Skeletal muscle tissue (tissue), 4 donors: ENCODE measurements around the gene PDCD2L. TPM values are rescaled to one million over a fixed set of nuclear protein-coding genes. Genes with fewer than 3 reads are reported as not detected.
"Not testable (repeated sequence)": the region's sequence is repeated elsewhere in the genome, so short reads cannot be mapped to it uniquely, and the experiment has no call there.

ENCODE experiments used
- H3K27ac ChIP-seq: one replicate; pipeline ENCODE4 v1.7.0; 2013; ENCODE audit warnings: mild to moderate bottlenecking, low read depth, low read length, inconsistent platforms
- H3K27me3 ChIP-seq, 3 donors: one replicate each; pipeline ENCODE4 v1.7.0; 2013; ENCODE audit warnings: low read length in 3 of 3; ENCODE audit not compliant: control insufficient read depth in 3 of 3, insufficient read depth in 3 of 3
- H3K36me3 ChIP-seq, 3 donors: one replicate each; pipeline ENCODE4 v1.7.0; 2013; ENCODE audit warnings: low read length in 3 of 3; ENCODE audit not compliant: control insufficient read depth in 3 of 3, insufficient read depth in 3 of 3
- H3K4me1 ChIP-seq, 3 donors: one replicate each; pipeline ENCODE4 v1.7.0; 2013; ENCODE audit warnings: low read length in 3 of 3, mild to moderate bottlenecking in 3 of 3; ENCODE audit not compliant: control insufficient read depth in 3 of 3, insufficient read depth in 3 of 3
- H3K4me3 ChIP-seq, 3 donors: one replicate each; pipeline ENCODE4 v1.7.0; 2013; ENCODE audit warnings: low read length in 3 of 3
- H3K9ac ChIP-seq, 3 donors: one replicate each; pipeline ENCODE4 v1.7.0; 2013; ENCODE audit warnings: low read length in 3 of 3, mild to moderate bottlenecking in 3 of 3, moderate library complexity in 2 of 3, low read depth in 1 of 3
- H3K9me3 ChIP-seq, 3 donors: one replicate each; pipeline ENCODE4 v1.7.0; 2013; ENCODE audit warnings: low read length in 3 of 3; ENCODE audit not compliant: control insufficient read depth in 3 of 3
- total RNA-seq: library from RNA; depleted of rRNA; stranded (reverse); fragments of >200 nt; gene quantifications from one replicate; pipeline ENCODE4 v1.2.3, GENCODE V29; 2014
- donor health status: Osteomylitis.

Gene PDCD2L
- total RNA-seq, 1 donor from 2014 or later, result 19.8 TPM

GRCh38 chr19:34388745-34389144 is 15.5 kb upstream of the PDCD2L start:
- not testable (repeated sequence) for H3K4me3 ChIP-seq, H3K27ac ChIP-seq, H3K9ac ChIP-seq, H3K9me3 ChIP-seq, H3K27me3 ChIP-seq
- peaks cover 10 to 22% (median 17%) of the 10 kb centered on the region in 3 donors for H3K4me1 ChIP-seq
- peaks cover 78 to 90% (median 86%) of the 10 kb centered on the region in 3 donors for H3K36me3 ChIP-seq

- Histone ChIP-seq H3K27ac (peak overlapping the region; percentile 68), H3K36me3 (peaks cover 76 to 93% (median 87%) of the 10 kb centered on the region in 3 donors), H3K4me3 (no peak overlapping the region), H3K27me3 (no peaks in the 10 kb centered on the region), H3K9ac (no peak overlapping the region), H3K4me1 (peaks cover 16 to 25% (median 20%) of the 10 kb centered on the region in 3 donors), H3K9me3 (no peaks in the 10 kb centered on the region)
These were observed 12.4 kb upstream of the PDCD2L start for GRCh38 chr19:34391813-34392212.

- Histone ChIP-seq H3K9ac (peak overlapping the region; percentile 32 to 80 (median 71)), H3K4me3 (peak overlapping the region in 1 of 3 donors; percentile 46), H3K9me3 (no peaks in the 10 kb centered on the region), H3K36me3 (peaks cover 74 to 93% (median 85%) of the 10 kb centered on the region in 3 donors), H3K27ac (peak overlapping the region; percentile 68), H3K27me3 (no peaks in the 10 kb centered on the region), H3K4me1 (peaks cover 16 to 25% (median 20%) of the 10 kb centered on the region in 3 donors)
These were observed 11.2 kb upstream of the PDCD2L start for GRCh38 chr19:34393031-34393430.

GRCh38 chr19:34393629-34394028 is 10.6 kb upstream of the PDCD2L start:
- Histone ChIP-seq H3K4me3 (peak overlapping the region in 1 of 3 donors; percentile 46), H3K27ac (peak overlapping the region; percentile 68), H3K36me3 (peaks cover 75 to 93% (median 84%) of the 10 kb centered on the region in 3 donors), H3K9me3 (no peaks in the 10 kb centered on the region), H3K27me3 (no peaks in the 10 kb centered on the region), H3K4me1 (peaks cover 16 to 25% (median 20%) of the 10 kb centered on the region in 3 donors), H3K9ac (peak overlapping the region; percentile 32 to 80 (median 71))

- H3K9ac ChIP-seq, result no peak overlapping the region
- no peaks in the 10 kb centered on the region for H3K27me3 ChIP-seq
- no peaks in the 10 kb centered on the region for H3K9me3 ChIP-seq
- no peak overlapping the region for H3K27ac ChIP-seq
- H3K4me1 ChIP-seq, result peaks cover 12 to 16% (median 13%) of the 10 kb centered on the region in 3 donors
- H3K4me3 ChIP-seq, result no peak overlapping the region
- H3K36me3 ChIP-seq, result peaks cover 60 to 74% (median 68%) of the 10 kb centered on the region in 3 donors
These were observed 6.3 kb upstream of the PDCD2L start for GRCh38 chr19:34397853-34398252.

GRCh38 chr19:34399886-34400285 is 4.3 kb upstream of the PDCD2L start:
- peaks cover 4 to 11% (median 9%) of the 10 kb centered on the region in 3 donors for H3K4me1 ChIP-seq
- no peaks in the 10 kb centered on the region for H3K27me3 ChIP-seq
- H3K36me3 ChIP-seq, result peaks cover 45 to 55% (median 51%) of the 10 kb centered on the region in 3 donors
- no peak overlapping the region for H3K4me3 ChIP-seq
- H3K9me3 ChIP-seq, result no peaks in the 10 kb centered on the region
- no peak overlapping the region for H3K27ac ChIP-seq
- no peak overlapping the region for H3K9ac ChIP-seq

- H3K27ac ChIP-seq, H3K27me3 ChIP-seq, H3K9me3 ChIP-seq, H3K9ac ChIP-seq, H3K4me3 ChIP-seq: not testable (repeated sequence)
- peaks cover 4 to 12% (median 10%) of the 10 kb centered on the region in 3 donors for H3K4me1 ChIP-seq
- peaks cover 37 to 47% (median 43%) of the 10 kb centered on the region in 3 donors for H3K36me3 ChIP-seq
These were observed 3.4 kb upstream of the PDCD2L start for GRCh38 chr19:34400844-34401243.

- Histone ChIP-seq H3K9me3 (no peaks in the 10 kb centered on the region), H3K9ac (no peak overlapping the region), H3K4me1 (peaks cover 4 to 12% (median 10%) of the 10 kb centered on the region in 3 donors), H3K36me3 (peaks cover 27 to 35% (median 33%) of the 10 kb centered on the region in 3 donors), H3K27me3 (no peaks in the 10 kb centered on the region), H3K27ac (no peak overlapping the region), H3K4me3 (no peak overlapping the region)
These were observed 2.1 kb upstream of the PDCD2L start for GRCh38 chr19:34402074-34402600.

GRCh38 chr19:34403784-34404108 is 453 bp upstream of the PDCD2L start:
- H3K36me3 ChIP-seq, result peaks cover 17 to 23% (median 19%) of the 10 kb centered on the region in 3 donors
- no peaks in the 10 kb centered on the region for H3K27me3 ChIP-seq
- no peaks in the 10 kb centered on the region for H3K9me3 ChIP-seq
- peak overlapping the region; percentile 30 to 96 (median 89) for H3K9ac ChIP-seq
- peak overlapping the region; percentile 82 to 97 (median 88) for H3K4me3 ChIP-seq
- peaks cover 4 to 12% (median 10%) of the 10 kb centered on the region in 3 donors for H3K4me1 ChIP-seq
- peak overlapping the region; percentile 70 for H3K27ac ChIP-seq

- Histone ChIP-seq H3K27ac (no peak overlapping the region), H3K27me3 (no peaks in the 10 kb centered on the region), H3K4me1 (peaks cover 4 to 12% (median 10%) of the 10 kb centered on the region in 3 donors), H3K36me3 (peaks cover 7 to 14% (median 8%) of the 10 kb centered on the region in 3 donors), H3K9ac (no peak overlapping the region), H3K4me3 (no peak overlapping the region), H3K9me3 (no peaks in the 10 kb centered on the region)
These were observed 1.9 kb downstream of the PDCD2L start for GRCh38 chr19:34405892-34406660.
